Adipose tissue (tissue), 3 donors: Measurements from ENCODE around the gene IL31. TPM values are rescaled to one million over a fixed set of nuclear protein-coding genes. Genes with fewer than 3 reads are reported as not detected.

Experiments used
- H3K27ac ChIP-seq: one replicate; pipeline ENCODE4 v1.5.1; 2013; ENCODE audit warnings: low read depth, low read length
- WGBS, 3 donors: extraction: QIAGEN DNeasy Blood & Tissue Kit; methylation state at CpG; one replicate each; pipeline ENCODE4 v1.1.7; 2013; 5-methylcytosine and 5-hydroxymethylcytosine counted together
- polyA plus RNA-seq, 3 donors: library from polyadenylated mRNA; stranded (reverse); fragments of 200-250 nt; gene quantifications; one replicate each; pipeline ENCODE4 v1.2.3, GENCODE V29; 2013
- donor health status: healthy with polysubstance abuse.
- donor health status: Bipolar disorder and iron deficiency.
- donor health status: healthy.

The IL31 gene
- polyA plus RNA-seq, 3 donors: not detected

- WGBS, 3 donors: 85 to 90% (median 90%) methylated on average over 8 of the region's 8 CpGs
- H3K27ac ChIP-seq: no peak overlapping the region
Observed at GRCh38 chr12:122139941-122140340, 34.1 kb downstream of the IL31 start.

GRCh38 chr12:122139266-122139665, 34.8 kb downstream of the IL31 start:
- H3K27ac ChIP-seq: no peak overlapping the region
- 91 to 95% (median 94%) methylated on average over 15 of the region's 15 CpGs for WGBS, 3 donors

GRCh38 chr12:122138616-122139015, 35.4 kb downstream of the IL31 start:
- WGBS, 3 donors: 87 to 90% (median 88%) methylated on average over 11 of the region's 11 CpGs

GRCh38 chr12:122138181-122138580, 35.8 kb downstream of the IL31 start:
- WGBS, 3 donors: 87 to 90% (median 87%) methylated on average over 11 of the region's 11 CpGs
- H3K27ac ChIP-seq: no peak overlapping the region

More at GRCh38 chr12:122138616-122139015, 35.4 kb downstream of the IL31 start:
- no peak overlapping the region for H3K27ac ChIP-seq

- WGBS, 3 donors: 67 to 82% (median 80%) methylated on average over 11 of the region's 11 CpGs
- no peak overlapping the region for H3K27ac ChIP-seq
Observed at GRCh38 chr12:122137681-122138080, 36.3 kb downstream of the IL31 start.

GRCh38 chr12:122137229-122137628, 36.8 kb downstream of the IL31 start:
- 83 to 85% (median 85%) methylated on average over 10 of the region's 10 CpGs for WGBS, 3 donors
- H3K27ac ChIP-seq: no peak overlapping the region

- 94 to 97% (median 96%) methylated on average over 18 of the region's 18 CpGs for WGBS, 3 donors
- no peak overlapping the region for H3K27ac ChIP-seq
Observed at GRCh38 chr12:122135437-122136031, 38.5 kb downstream of the IL31 start.

- WGBS, 3 donors: 76 to 81% (median 78%) methylated on average over 25 to 28 of the region's 28 CpGs
- H3K27ac ChIP-seq: no peak overlapping the region
Observed at GRCh38 chr12:122133192-122133950, 40.6 kb downstream of the IL31 start.

- 86 to 94% (median 89%) methylated on average over 17 of the region's 17 CpGs for WGBS, 3 donors
- H3K27ac ChIP-seq: no peak overlapping the region
Observed at GRCh38 chr12:122130150-122130549, 43.9 kb downstream of the IL31 start.

- WGBS, 3 donors: 92 to 96% (median 95%) methylated on average over 13 of the region's 13 CpGs
- no peak overlapping the region for H3K27ac ChIP-seq
Observed at GRCh38 chr12:122129131-122129530, 44.9 kb downstream of the IL31 start.

GRCh38 chr12:122128481-122128880, 45.5 kb downstream of the IL31 start:
- H3K27ac ChIP-seq: no peak overlapping the region
- WGBS, 3 donors: 78 to 89% (median 83%) methylated on average over 5 of the region's 5 CpGs

- no peak overlapping the region for H3K27ac ChIP-seq
- WGBS, 3 donors: 86 to 92% (median 88%) methylated on average over 12 to 13 of the region's 13 CpGs
Observed at GRCh38 chr12:122127839-122128238, 46.2 kb downstream of the IL31 start.

GRCh38 chr12:122126713-122127597, 47.1 kb downstream of the IL31 start:
- 73 to 89% (median 82%) methylated on average over 15 of the region's 15 CpGs for WGBS, 3 donors
- no peak overlapping the region for H3K27ac ChIP-seq

GRCh38 chr12:122126342-122126635, 47.7 kb downstream of the IL31 start:
- no peak overlapping the region for H3K27ac ChIP-seq

GRCh38 chr12:122125452-122126341, 48.3 kb downstream of the IL31 start:
- 69 to 79% (median 74%) methylated on average over 13 of the region's 13 CpGs for WGBS, 3 donors
- no peak overlapping the region for H3K27ac ChIP-seq

More at GRCh38 chr12:122126342-122126635, 47.7 kb downstream of the IL31 start:
- 74 to 82% (median 75%) methylated on average over 7 of the region's 7 CpGs for WGBS, 3 donors

- no peak overlapping the region for H3K27ac ChIP-seq
- 75 to 90% (median 81%) methylated on average over 10 to 14 of the region's 14 CpGs for WGBS, 3 donors
Observed at GRCh38 chr12:122124370-122124769, 49.7 kb downstream of the IL31 start.

GRCh38 chr12:122123761-122124145, 50.3 kb downstream of the IL31 start:
- no peak overlapping the region for H3K27ac ChIP-seq
- 79 to 85% (median 85%) methylated on average over 8 to 9 of the region's 9 CpGs for WGBS, 3 donors

GRCh38 chr12:122123051-122123760, 50.8 kb downstream of the IL31 start:
- H3K27ac ChIP-seq: no peak overlapping the region

More at GRCh38 chr12:122123051-122123760, 50.8 kb downstream of the IL31 start:
- WGBS, 3 donors: 16 to 23% (median 20%) methylated on average over 22 of the region's 22 CpGs
